Measurements from ENCODE around the gene TTC38. TPM values are rescaled to one million over a fixed set of nuclear protein-coding genes. Genes with fewer than 3 reads are reported as not detected.

The TTC38 gene
- total and polyA plus RNA-seq, 2 donors (not counting 3 experiments of a cell fraction or from before 2014, with no cell fraction given), result 31.6 to 39.7 TPM

DNA sequence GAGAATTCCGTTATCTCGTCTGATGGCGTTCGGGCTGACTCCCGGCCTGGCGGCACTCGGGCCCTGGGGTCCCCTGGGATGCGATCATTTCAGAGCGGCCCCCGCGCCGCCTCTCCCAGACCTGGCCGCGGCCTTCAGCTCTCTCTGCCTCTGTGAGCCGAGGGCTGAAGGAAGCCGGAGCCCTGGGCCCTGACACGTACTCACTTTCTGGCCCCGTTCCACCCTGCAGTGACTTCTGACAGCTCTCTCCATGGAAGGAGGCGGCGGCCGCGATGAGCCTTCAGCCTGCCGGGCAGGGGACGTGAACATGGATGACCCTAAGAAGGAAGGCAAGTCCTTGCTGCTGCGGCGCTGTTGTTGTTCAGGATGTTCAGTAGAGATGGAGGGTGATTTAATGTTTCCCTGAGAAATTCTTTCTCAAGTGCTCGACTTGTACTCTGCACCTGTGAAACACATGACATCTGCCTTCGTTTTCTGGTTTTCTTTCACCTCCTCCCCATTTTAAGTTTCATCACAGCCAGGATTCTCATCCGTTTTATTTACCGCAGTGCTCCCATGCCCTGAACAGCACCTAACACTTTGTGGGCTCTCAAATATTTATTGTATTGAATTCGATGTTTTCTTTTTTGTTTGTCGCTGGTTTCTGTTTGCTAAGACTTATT is 29.5 kb downstream of the TTC38 start:
- intact Hi-C loops (cut with micrococcal nuclease), result loop anchor here (1.0 to 5.0 kb wide), 4 partner anchors 30 to 300 kb away; partner anchors contain the start of genes CDPF1 and TRMU
- CTCF ChIA-PET, result interaction anchor here (1.0 to 3.0 kb wide), 4 partner anchors 47 to 177 kb away, joined by 3 to 12 read pairs (median 4); partner anchors contain the start of gene CDPF1
- H3K27ac ChIP-seq (ENCODE audit: insufficient read depth, low read depth, low read length), result peak overlapping the region; percentile 65

More for the DNA sequence above, 29.5 kb downstream of the TTC38 start:
- Histone ChIP-seq H2AFZ (ENCODE audit: low read depth, low read length) (peak overlapping the region; percentile 47), H3K9ac (replicated peaks; ENCODE audit: extremely low read depth, insufficient read depth, low read length) (peak overlapping the region; percentile 54), H3K36me3 (ENCODE audit: control insufficient read depth in 2 of 2, extremely low read depth in 1 of 2, insufficient read depth in 2 of 2, low read length in 2 of 2) (peaks cover 6 to 16% of the 10 kb centered on the region in 2 experiments), H3K79me2 (ENCODE audit: control insufficient read depth, insufficient read depth, low read length) (peaks cover 48% of the 10 kb centered on the region), H3K4me2 (ENCODE audit: insufficient read depth, low read length) (peak overlapping the region; percentile 46), H3K4me1 (ENCODE audit: control insufficient read depth, extremely low read depth, insufficient read depth, low read length) (peaks cover 14% of the 10 kb centered on the region), H4K20me1 (replicated peaks; ENCODE audit: control insufficient read depth, extremely low read depth, insufficient read depth, low read length) (no peaks in the 10 kb centered on the region), H3K4me3 (replicated peaks in 1 of 3; ENCODE audit: insufficient read depth in 1 of 3, low read depth in 1 of 3, low read length in 3 of 3) (peak overlapping the region; percentile 42 to 75 (median 73)), H3K9me1 (replicated peaks; ENCODE audit: control insufficient read depth, extremely low read depth, insufficient read depth, low read length) (no peaks in the 10 kb centered on the region), H3K9me3 (replicated peaks; ENCODE audit: control insufficient read depth, insufficient read depth, low read length) (no peaks in the 10 kb centered on the region), H3K27me3 (ENCODE audit: control insufficient read depth in 2 of 2, insufficient read depth in 2 of 2, low read length in 2 of 2) (no peaks in the 10 kb centered on the region)
- DNase-seq (ENCODE audit: low read depth, low spot score) (peak; percentile 46), FAIRE-seq (peak; percentile 64)
- BruUV-seq (replicated peaks), result TSS peak; percentile 38
- POLR2A ChIA-PET, result no interaction called here
- no peak for TF ChIP-seq GATA2 (IDR thresholded peaks at IDR 0.05; ENCODE audit: insufficient read depth, insufficient read length, low read depth, low read length)
- TF ChIP-seq, protein P1, sequence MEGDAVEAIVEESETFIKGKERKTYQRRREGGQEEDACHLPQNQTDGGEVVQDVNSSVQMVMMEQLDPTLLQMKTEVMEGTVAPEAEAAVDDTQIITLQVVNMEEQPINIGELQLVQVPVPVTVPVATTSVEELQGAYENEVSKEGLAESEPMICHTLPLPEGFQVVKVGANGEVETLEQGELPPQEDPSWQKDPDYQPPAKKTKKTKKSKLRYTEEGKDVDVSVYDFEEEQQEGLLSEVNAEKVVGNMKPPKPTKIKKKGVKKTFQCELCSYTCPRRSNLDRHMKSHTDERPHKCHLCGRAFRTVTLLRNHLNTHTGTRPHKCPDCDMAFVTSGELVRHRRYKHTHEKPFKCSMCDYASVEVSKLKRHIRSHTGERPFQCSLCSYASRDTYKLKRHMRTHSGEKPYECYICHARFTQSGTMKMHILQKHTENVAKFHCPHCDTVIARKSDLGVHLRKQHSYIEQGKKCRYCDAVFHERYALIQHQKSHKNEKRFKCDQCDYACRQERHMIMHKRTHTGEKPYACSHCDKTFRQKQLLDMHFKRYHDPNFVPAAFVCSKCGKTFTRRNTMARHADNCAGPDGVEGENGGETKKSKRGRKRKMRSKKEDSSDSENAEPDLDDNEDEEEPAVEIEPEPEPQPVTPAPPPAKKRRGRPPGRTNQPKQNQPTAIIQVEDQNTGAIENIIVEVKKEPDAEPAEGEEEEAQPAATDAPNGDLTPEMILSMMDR (IDR thresholded peaks at IDR 0.05; ENCODE audit: extremely low read depth in 1 of 2, insufficient read depth in 1 of 2, low read depth in 1 of 2, low read length in 2 of 2), result no peak
- no peak for TF ChIP-seq POLR2AphosphoS5 (IDR thresholded peaks at IDR 0.05; ENCODE audit: insufficient read depth, low read depth, low read length)
- no peak for TF ChIP-seq JUN (IDR thresholded peaks at IDR 0.05; ENCODE audit: borderline replicate concordance, insufficient read depth, insufficient read length, low read depth)
- TF ChIP-seq MAX (IDR thresholded peaks at IDR 0.05; ENCODE audit: insufficient read depth, insufficient read length), result no peak
- TF ChIP-seq EZH2 (IDR thresholded peaks at IDR 0.05; ENCODE audit: borderline replicate concordance, low read depth, low read length, severe bottlenecking), result no peak
- TF ChIP-seq MYC (IDR thresholded peaks at IDR 0.05; ENCODE audit: low read depth, low read length), result no peak
- no peak for TF ChIP-seq FOS (IDR thresholded peaks at IDR 0.05; ENCODE audit: borderline replicate concordance, insufficient read depth, low read length)
- TF ChIP-seq POLR2A (IDR thresholded peaks at IDR 0.05; ENCODE audit: low read depth, low read length), result no peak
- dilution Hi-C loops (cut with MboI; ENCODE audit: extremely low pct_ligation_motif_present, low sequenced_read_pairs), result no loop called here

Data from endothelial cell of umbilical vein (primary cell).